GM19240 (cell line): ENCODE measurements around the gene TRIM52.
A peak's percentile ranks its signal among the peaks of the same experiment; 100 is the strongest.

Experiments
- DNase-seq: peaks from one replicate; pipeline ENCODE4 v3.0.0; 2011; ENCODE audit warnings: low spot score; ENCODE audit not compliant: insufficient read length

The TRIM52 gene

GRCh38 chr5:181258576-181258975 lies 2.4 kb downstream of the TRIM52 start:
- no peak for DNase-seq

- no peak for DNase-seq
These were observed 4.9 kb downstream of the TRIM52 start for GRCh38 chr5:181255836-181256578.

GRCh38 chr5:181255276-181255675 lies 5.7 kb downstream of the TRIM52 start:
- DNase-seq, result no peak

- DNase-seq, result no peak
These were observed 12.7 kb downstream of the TRIM52 start for GRCh38 chr5:181248277-181248676.

- DNase-seq, result no peak
These were observed 14.5 kb downstream of the TRIM52 start for GRCh38 chr5:181246276-181247049.

GRCh38 chr5:181245427-181246275 lies 15.3 kb downstream of the TRIM52 start:
- DNase-seq, result no peak

- peak; percentile 66 for DNase-seq
These were observed 17.2 kb downstream of the TRIM52 start, which contains the start of gene RACK1 for GRCh38 chr5:181243564-181244343. RACK1 (minus strand) TSS chr5:181243906; CDS start chr5:181243800, 106 bp downstream.

GRCh38 chr5:181243018-181243563 lies 17.9 kb downstream of the TRIM52 start:
- no peak for DNase-seq

- DNase-seq, result no peak
These were observed 18.9 kb downstream of the TRIM52 start for GRCh38 chr5:181242031-181242451.

GRCh38 chr5:181241393-181241975 lies 19.5 kb downstream of the TRIM52 start:
- DNase-seq, result no peak

GRCh38 chr5:181239062-181239663 lies 21.8 kb downstream of the TRIM52 start:
- no peak for DNase-seq

GRCh38 chr5:181237729-181238385 lies 23.1 kb downstream of the TRIM52 start:
- no peak for DNase-seq

- no peak for DNase-seq
These were observed 23.8 kb downstream of the TRIM52 start for GRCh38 chr5:181236954-181237641.

GRCh38 chr5:181236471-181236870 lies 24.5 kb downstream of the TRIM52 start:
- no peak for DNase-seq

- no peak for DNase-seq
These were observed 25.1 kb downstream of the TRIM52 start for GRCh38 chr5:181235689-181236366.

- DNase-seq, result no peak
These were observed 25.6 kb downstream of the TRIM52 start for GRCh38 chr5:181235323-181235688.

GRCh38 chr5:181234455-181235306 lies 26.3 kb downstream of the TRIM52 start:
- DNase-seq, result no peak
